NCI-H2029 (cell line): ENCODE measurements around the gene RFX4.
"Not testable (repeated sequence)": the region's sequence is repeated elsewhere in the genome, so short reads cannot be mapped to it uniquely, and the experiment has no call there.

Experiments
- DNase-seq: peaks from one replicate; lab custom pipeline; 2025; lab: John Stamatoyannopoulos, UW

RFX4 gene

GRCh38 chr12:106590601-106591000 is 7.8 kb downstream of the RFX4 start:
- DNase-seq = no peak

- DNase-seq = no peak
Measured at GRCh38 chr12:106594447-106594846, 11.6 kb downstream of the RFX4 start.

GRCh38 chr12:106595268-106595667 is 12.5 kb downstream of the RFX4 start:
- DNase-seq = no peak

GRCh38 chr12:106598003-106598402 is 15.2 kb downstream of the RFX4 start:
- DNase-seq = no peak

GRCh38 chr12:106599302-106599701 is 16.5 kb downstream of the RFX4 start:
- no peak for DNase-seq

- DNase-seq = no peak
Measured at GRCh38 chr12:106600503-106600902, 17.7 kb downstream of the RFX4 start.

- DNase-seq = no peak
Measured at GRCh38 chr12:106601031-106601430, 18.2 kb downstream of the RFX4 start.

GRCh38 chr12:106601496-106601895 is 18.7 kb downstream of the RFX4 start:
- no peak for DNase-seq

GRCh38 chr12:106602076-106602475 is 19.3 kb downstream of the RFX4 start:
- no peak for DNase-seq

GRCh38 chr12:106605254-106605653 is 22.4 kb downstream of the RFX4 start:
- no peak for DNase-seq

- DNase-seq = not testable (repeated sequence)
Measured at GRCh38 chr12:106620588-106620987, 37.8 kb downstream of the RFX4 start.

GRCh38 chr12:106625976-106626375 is 43.2 kb downstream of the RFX4 start:
- no peak for DNase-seq

GRCh38 chr12:106629797-106630659 is 47.2 kb downstream of the RFX4 start:
- DNase-seq = no peak

- no peak for DNase-seq
Measured at GRCh38 chr12:106631150-106631549, 48.3 kb downstream of the RFX4 start.

- no peak for DNase-seq
Measured at GRCh38 chr12:106631797-106632196, 49.0 kb downstream of the RFX4 start.

- DNase-seq = no peak
Measured at GRCh38 chr12:106632797-106633450, 50.1 kb downstream of the RFX4 start.

GRCh38 chr12:106633451-106633823 is 50.6 kb downstream of the RFX4 start:
- DNase-seq = no peak

GRCh38 chr12:106634206-106634605 is 51.4 kb downstream of the RFX4 start:
- DNase-seq = no peak

- DNase-seq = no peak
Measured at GRCh38 chr12:106643000-106643399, 60.2 kb downstream of the RFX4 start.

GRCh38 chr12:106644335-106645073 is 61.7 kb downstream of the RFX4 start:
- no peak for DNase-seq

GRCh38 chr12:106645074-106645421 is 62.2 kb downstream of the RFX4 start:
- peak; percentile 75 for DNase-seq

GRCh38 chr12:106645465-106646330 is 62.9 kb downstream of the RFX4 start:
- no peak for DNase-seq
